GM12878 (cell line): Measurements from ENCODE around the gene ZBTB42. TPM values are rescaled to one million over a fixed set of nuclear protein-coding genes. Genes with fewer than 3 reads are reported as not detected.

Source experiments
- ATAC-seq: fragments of 200-7000 bp; cut with Tn5 transposase; 3 replicates; pipeline ENCODE4 v1.9.1; 2020; ENCODE audit warnings: mild to moderate bottlenecking, moderate library complexity
- BruUV-seq: library from RNA; stranded (reverse); fragments of 400-500 nt; replicated peaks from 2 replicates; lab custom pipeline; 2021; lab: Mats Ljungman, UMichigan
- CTCF ChIA-PET: fragments of 300-600 bp; sonication (Branson Sonifier 250); formaldehyde crosslinking; extraction: SDS; loops from one replicate; lab custom pipeline; 2021; ENCODE audit warnings: inconsistent platforms; lab: Yijun Ruan, JAX
- POLR2A ChIA-PET: fragments of 350-600 bp; formaldehyde crosslinking; extraction: SDS; loops from one replicate; lab custom pipeline; 2021; ENCODE audit warnings: inconsistent platforms; lab: Charles Lee
- RAD21 ChIA-PET: fragments of 300-600 bp; sonication (Branson Sonifier 250); formaldehyde crosslinking; loops from one replicate; lab custom pipeline; 2023; ENCODE audit warnings: antibody characterized with exemption; ENCODE audit not compliant: unreplicated experiment; lab: Charles Lee
- SMC1A ChIA-PET: fragments of 300-600 bp; sonication (Branson Sonifier 250); formaldehyde crosslinking; loops from one replicate; lab custom pipeline; 2023; ENCODE audit not compliant: unreplicated experiment, uncharacterized antibody; lab: Charles Lee
- DNase-seq: peaks from one replicate; pipeline ENCODE4 v3.0.0-alpha.2; 2011; ENCODE audit warnings: low read depth, low spot score
- FAIRE-seq: peaks from 3 replicates; lab custom pipeline; 2011; peaks lifted over from hg19 to GRCh38; lab: Jason Lieb, UNC
- H2AFZ ChIP-seq: 2 replicates; pipeline ENCODE4 v1.6.0; 2011; ENCODE audit warnings: low read depth, low read length, control low read depth; ENCODE audit not compliant: control insufficient read depth
- H3K27ac ChIP-seq: 2 replicates; pipeline ENCODE4 v1.5.1; 2011; ENCODE audit warnings: control low read depth; ENCODE audit not compliant: control insufficient read depth, insufficient read depth
- H3K27me3 ChIP-seq, 2 experiments: replicated peaks in 1 of 2; 2 replicates each; pipeline versions ENCODE4 v1.6.0 to v1.6.1; 2011; ENCODE audit warnings: low read length in 1 of 2; ENCODE audit not compliant: control insufficient read depth in 2 of 2, insufficient read depth in 2 of 2
- H3K36me3 ChIP-seq, 2 experiments: 2 replicates each; pipeline ENCODE4 v1.5.1; 2011; ENCODE audit warnings: low read length in 1 of 2; ENCODE audit not compliant: control insufficient read depth in 2 of 2, insufficient read depth in 2 of 2
- H3K4me1 ChIP-seq: 2 replicates; pipeline ENCODE4 v1.6.1; 2011; ENCODE audit warnings: mild to moderate bottlenecking, low read length, moderate library complexity, mixed read lengths; ENCODE audit not compliant: control insufficient read depth, insufficient read depth
- H3K4me2 ChIP-seq: 2 replicates; pipeline ENCODE4 v1.6.0; 2011; ENCODE audit warnings: control low read depth; ENCODE audit not compliant: control insufficient read depth, insufficient read depth
- H3K4me3 ChIP-seq: fragments of 200-600 bp; sonication (generic); 2 replicates; pipeline ENCODE4 v1.5.1; 2016
- H3K79me2 ChIP-seq: 2 replicates; pipeline ENCODE4 v1.6.0; 2011; ENCODE audit warnings: low read length; ENCODE audit not compliant: control insufficient read depth, insufficient read depth
- H3K9ac ChIP-seq: 2 replicates; pipeline ENCODE4 v1.8.0; 2011; ENCODE audit warnings: low read length, control low read depth, mixed read lengths; ENCODE audit not compliant: control insufficient read depth, insufficient read depth
- H3K9me3 ChIP-seq: replicated peaks from 3 replicates; pipeline ENCODE4 v1.5.1; 2011; ENCODE audit warnings: mild to moderate bottlenecking, low read length; ENCODE audit not compliant: control insufficient read depth, insufficient read depth
- H4K20me1 ChIP-seq: 2 replicates; pipeline ENCODE4 v1.6.0; 2011; ENCODE audit not compliant: control insufficient read depth, insufficient read depth
- GABPA ChIP-seq: IDR thresholded peaks from 2 replicates; pipeline ENCODE4 v1.6.1; 2014; ENCODE audit warnings: antibody characterized with exemption, low read depth, mild to moderate bottlenecking, inconsistent platforms
- IKZF2 ChIP-seq, 2 experiments: fragments of 450-650 bp; IDR thresholded peaks; 2 replicates each; pipeline ENCODE4 v1.6.1; 2017; ENCODE audit warnings: mild to moderate bottlenecking in 2 of 2, moderate library complexity in 2 of 2
- NR2C1 ChIP-seq: fragments of 450-650 bp; IDR thresholded peaks from 2 replicates; pipeline ENCODE4 v1.6.1; 2017; ENCODE audit warnings: antibody characterized with exemption, mild to moderate bottlenecking, moderate library complexity
- SKIL ChIP-seq: fragments of 450-650 bp; IDR thresholded peaks from 2 replicates; pipeline ENCODE4 v1.6.1; 2017; ENCODE audit warnings: mild to moderate bottlenecking, low read depth, inconsistent platforms; ENCODE audit not compliant: poor library complexity, severe bottlenecking
- SP1 ChIP-seq: IDR thresholded peaks from one replicate; pipeline ENCODE4 v1.6.1; 2011; ENCODE audit warnings: low read depth, low read length
- TCF12 ChIP-seq: IDR thresholded peaks from 2 replicates; pipeline ENCODE4 v1.6.1; 2011; ENCODE audit warnings: low read depth, mild to moderate bottlenecking, low read length
- TCF3 ChIP-seq: IDR thresholded peaks from 2 replicates; pipeline ENCODE4 v1.6.1; 2012; ENCODE audit warnings: low read depth, mild to moderate bottlenecking, low read length, borderline replicate concordance; ENCODE audit not compliant: insufficient read depth
- ZNF384 ChIP-seq: IDR thresholded peaks from 2 replicates; pipeline ENCODE4 v1.6.1; 2012; ENCODE audit warnings: low read depth, mild to moderate bottlenecking, low read length, improper control_type of control experiment, borderline replicate concordance
- WGBS: methylation state at CpG from one replicate; pipeline ENCODE4 v1.1.6; 2016; ENCODE audit warnings: low lambda C conversion rate; ENCODE audit not compliant: insufficient replicate concordance, insufficient coverage; ENCODE audit errors: missing lambda C conversion rate; 5-methylcytosine and 5-hydroxymethylcytosine counted together
- in situ Hi-C: fragments of 300-500 bp; cut with MboI; formaldehyde crosslinking; loops from 9 replicates; pipeline ENCODE4 v1.14.3; 2018; ENCODE audit warnings: mixed read lengths
- intact Hi-C: fragments of 100-400 bp; cut with micrococcal nuclease; formaldehyde crosslinking; loops from one replicate; pipeline ENCODE4 v1.14.2; 2022; ENCODE audit not compliant: unreplicated experiment
- polyA plus RNA-seq, 11 experiments: library from polyadenylated mRNA; depleted of rRNA in 4 of 11; unstranded in 6 of 11; stranded (reverse) in 5 of 11; fragments of >200 nt; fragmentation: Nextera tagmentation in 4 of 11; fragmentation: Illumina TruSeq in 1 of 11; extraction: Ambion mirVana in 4 of 11; extraction: Trizol in 1 of 11; gene quantifications; 1 replicate in 1 of 11; 2 replicates in 10 of 11; pipeline versions ENCODE4 v1.2.1 to v1.2.3, GENCODE V29; 2011 to 2016; ENCODE audit warnings: inconsistent platforms in 2 of 11, missing spikeins in 2 of 11, low read depth in 1 of 11
- total RNA-seq, 4 experiments: library from RNA; depleted of rRNA in 3 of 4; stranded (reverse); fragments of >200 nt in 3 of 4; fragmentation: Illumina TruSeq in 1 of 4; extraction: Trizol in 1 of 4; gene quantifications; 2 replicates each; pipeline versions ENCODE4 v1.2.1 to v1.2.3, GENCODE V29; 2013 to 2021
- TF ChIP-seq, protein P1 (sequence below): IDR thresholded peaks from 2 replicates; pipeline ENCODE4 v1.6.1; 2011; ENCODE audit warnings: low read depth, mild to moderate bottlenecking, low read length, moderate library complexity, borderline replicate concordance; ENCODE audit errors: extremely low read depth
- TF ChIP-seq, protein P2 (sequence below): IDR thresholded peaks from 2 replicates; pipeline ENCODE4 v1.6.1; 2012; ENCODE audit warnings: low read depth, low read length, improper control_type of control experiment

ZBTB42 gene
- total and polyA plus RNA-seq, 10 of the 15 experiments (the other 5 are each of a cell fraction or from before 2014, with no cell fraction given): 0.05 to 1.2 (median 0.37) TPM; not detected in 2

DNA sequence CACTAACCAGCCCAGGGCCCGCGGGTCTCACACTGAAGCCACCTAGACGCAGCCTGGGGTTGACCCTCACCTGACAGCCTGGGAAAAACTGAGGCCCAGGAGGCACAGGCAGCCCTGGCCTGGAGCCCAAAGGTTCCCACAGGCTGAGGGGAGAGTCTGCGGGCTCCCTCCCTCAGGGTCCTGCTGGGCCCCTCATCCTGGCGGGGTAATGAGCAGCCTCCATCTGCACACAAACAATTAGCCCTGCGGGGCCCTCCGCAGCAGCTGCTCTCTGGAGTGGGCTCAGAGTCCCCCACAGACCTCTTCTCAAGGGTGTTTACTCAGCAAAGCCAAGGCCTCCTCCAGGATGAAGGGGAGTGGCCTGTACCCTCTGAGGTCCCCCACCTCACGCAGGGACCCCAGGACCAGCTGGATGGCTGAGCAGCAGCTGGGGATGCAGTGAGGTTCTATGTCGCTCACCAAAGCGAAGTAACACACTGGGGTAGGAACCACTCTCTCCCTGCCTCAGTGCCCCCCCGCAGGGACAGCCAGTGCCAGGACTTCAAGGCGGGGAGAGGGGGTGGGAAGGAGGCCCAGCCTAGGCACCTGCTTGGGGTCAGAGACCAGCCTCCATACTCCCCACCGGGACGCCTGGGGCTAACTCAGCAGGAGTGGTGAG is 12.6 kb upstream of the ZBTB42 start:
- no TSS peak for BruUV-seq
- ChIA-PET CTCF (no interaction called here), SMC1A (no interaction called here), POLR2A (no interaction called here), RAD21 (no interaction called here)
- DNase-seq (no peak), FAIRE-seq (no peak), ATAC-seq (no peak)
- no peaks in the 10 kb centered on the region for H3K9me3 ChIP-seq
- peaks cover 0 to 8% of the 10 kb centered on the region in 2 experiments; a peak in 2 of 4 replicates for H3K36me3 ChIP-seq
- no peak overlapping the region for H3K4me3 ChIP-seq
- 94% methylated on average over 13 of the region's 14 CpGs for WGBS
- no peaks in the 10 kb centered on the region for H3K4me1 ChIP-seq
- H3K27me3 ChIP-seq: no peaks in the 10 kb centered on the region
- H3K9ac ChIP-seq: no peak overlapping the region
- peaks cover 3% of the 10 kb centered on the region; the same call in 1 of the 2 replicates for H4K20me1 ChIP-seq
- H2AFZ ChIP-seq: no peak overlapping the region
- no peak overlapping the region for H3K27ac ChIP-seq
- no peak overlapping the region for H3K4me2 ChIP-seq
- intact Hi-C loops: no loop called here
- in situ Hi-C loops: no loop called here
- TF ChIP-seq TCF3 (no peak), SKIL (no peak), ZNF384 (no peak), IKZF2 (IDR thresholded peaks at IDR 0.05) (no peak), NR2C1 (no peak), TCF12 (no peak), GABPA (no peak), SP1 (no peak)
- TF ChIP-seq, protein P1, sequence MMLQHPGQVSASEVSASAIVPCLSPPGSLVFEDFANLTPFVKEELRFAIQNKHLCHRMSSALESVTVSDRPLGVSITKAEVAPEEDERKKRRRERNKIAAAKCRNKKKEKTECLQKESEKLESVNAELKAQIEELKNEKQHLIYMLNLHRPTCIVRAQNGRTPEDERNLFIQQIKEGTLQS: no peak
- TF ChIP-seq, protein P2, sequence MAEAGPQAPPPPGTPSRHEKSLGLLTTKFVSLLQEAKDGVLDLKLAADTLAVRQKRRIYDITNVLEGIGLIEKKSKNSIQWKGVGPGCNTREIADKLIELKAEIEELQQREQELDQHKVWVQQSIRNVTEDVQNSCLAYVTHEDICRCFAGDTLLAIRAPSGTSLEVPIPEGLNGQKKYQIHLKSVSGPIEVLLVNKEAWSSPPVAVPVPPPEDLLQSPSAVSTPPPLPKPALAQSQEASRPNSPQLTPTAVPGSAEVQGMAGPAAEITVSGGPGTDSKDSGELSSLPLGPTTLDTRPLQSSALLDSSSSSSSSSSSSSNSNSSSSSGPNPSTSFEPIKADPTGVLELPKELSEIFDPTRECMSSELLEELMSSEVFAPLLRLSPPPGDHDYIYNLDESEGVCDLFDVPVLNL: no peak
- peaks cover 9% of the 10 kb centered on the region for H3K79me2 ChIP-seq
